NOMO-1 treated with dmso at 0.1 percent for 144 hours (cell line): Measurements from ENCODE around the gene AZU1.
"Not testable (repeated sequence)": the region's sequence is repeated elsewhere in the genome, so short reads cannot be mapped to it uniquely, and the experiment has no call there.

Experiments used
- DNase-seq: peaks from one replicate; lab custom pipeline; 2025; ENCODE audit not compliant: unreplicated experiment; lab: John Stamatoyannopoulos, UW

Gene AZU1

DNA sequence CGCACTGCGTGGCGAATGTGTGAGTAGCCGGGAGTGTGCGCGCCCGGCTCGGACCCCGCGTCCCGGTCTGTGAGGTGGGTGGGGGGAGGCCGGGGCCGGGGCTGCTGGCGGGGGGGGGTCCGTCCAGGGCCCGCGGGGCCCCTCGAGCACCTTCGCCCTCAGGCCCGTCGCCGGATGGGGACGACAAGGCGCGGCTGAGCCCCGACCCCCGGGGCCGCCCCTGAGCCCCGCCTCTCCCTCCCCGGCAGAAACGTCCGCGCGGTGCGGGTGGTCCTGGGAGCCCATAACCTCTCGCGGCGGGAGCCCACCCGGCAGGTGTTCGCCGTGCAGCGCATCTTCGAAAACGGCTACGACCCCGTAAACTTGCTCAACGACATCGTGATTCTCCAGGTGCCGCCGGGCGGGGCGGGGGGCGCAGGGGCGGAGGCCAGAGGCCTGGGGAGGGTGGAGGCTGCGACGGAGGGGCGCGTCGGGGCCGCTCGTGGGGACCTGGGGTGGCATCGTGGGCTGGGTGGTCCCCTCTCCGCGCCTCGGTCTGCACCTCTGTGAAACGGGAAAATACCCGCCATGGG is 25.5 kb downstream of the AZU1 start:
- no peak for DNase-seq

DNA sequence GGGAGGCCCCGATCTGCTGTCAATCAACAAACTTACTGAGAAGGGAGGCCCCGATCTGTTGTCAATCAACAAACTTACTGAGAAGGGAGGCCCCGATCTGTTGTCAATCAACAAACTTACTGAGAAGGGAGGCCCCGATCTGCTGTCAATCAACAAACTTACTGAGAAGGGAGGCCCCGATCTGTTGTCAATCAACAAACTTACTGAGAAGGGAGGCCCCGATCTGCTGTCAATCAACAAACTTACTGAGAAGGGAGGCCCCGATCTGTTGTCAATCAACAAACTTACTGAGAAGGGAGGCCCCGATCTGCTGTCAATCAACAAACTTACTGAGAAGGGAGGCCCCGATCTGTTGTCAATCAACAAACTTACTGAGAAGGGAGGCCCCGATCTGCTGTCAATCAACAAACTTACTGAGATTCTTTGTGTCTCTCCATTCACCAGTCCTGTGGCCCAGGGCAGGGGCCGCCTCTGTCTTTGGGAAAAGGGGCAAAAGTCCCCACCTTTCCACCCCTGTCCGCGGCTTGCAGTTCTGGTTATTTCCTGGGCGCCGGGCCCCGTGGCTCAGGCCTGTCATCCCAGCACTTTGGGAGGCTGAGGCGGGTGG is 26.1 kb downstream of the AZU1 start:
- DNase-seq, result not testable (repeated sequence)

DNA sequence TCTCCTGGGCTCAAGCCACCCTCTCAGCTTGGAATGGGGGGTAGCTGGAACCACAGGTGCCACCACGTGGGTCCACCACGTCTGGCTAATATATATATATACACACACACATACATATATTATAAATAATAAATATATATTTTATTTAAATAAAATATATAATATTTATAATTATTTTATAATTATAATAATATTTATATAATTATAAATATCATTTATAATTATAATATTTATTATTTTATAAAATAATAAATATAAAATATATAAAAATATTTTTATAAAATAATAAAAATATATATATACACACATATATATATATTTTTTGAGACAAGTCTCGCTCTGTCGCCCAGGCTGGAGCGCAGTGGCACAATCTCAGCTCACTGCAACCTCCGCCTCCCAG is 26.9 kb downstream of the AZU1 start:
- no peak for DNase-seq

DNA sequence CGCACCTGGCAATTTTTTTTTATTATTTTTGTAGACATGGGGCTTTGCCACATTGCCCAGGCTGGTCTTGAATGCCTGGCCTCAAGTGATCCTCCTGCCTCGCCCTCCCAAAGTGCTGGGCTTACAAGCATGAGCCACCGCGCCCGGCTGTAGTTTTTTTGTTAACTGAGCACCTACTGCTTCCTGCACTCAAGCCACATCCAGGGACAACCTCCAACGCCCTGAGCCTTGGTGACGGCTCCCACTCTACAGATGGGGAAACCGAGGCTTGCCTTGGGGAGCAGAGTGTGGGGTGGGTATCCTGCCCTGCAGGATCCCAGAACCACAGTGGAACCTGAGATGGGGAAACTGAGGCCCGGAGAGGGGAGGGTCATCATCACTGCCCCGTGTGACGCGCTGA is 27.5 kb downstream of the AZU1 start:
- DNase-seq, result no peak

DNA sequence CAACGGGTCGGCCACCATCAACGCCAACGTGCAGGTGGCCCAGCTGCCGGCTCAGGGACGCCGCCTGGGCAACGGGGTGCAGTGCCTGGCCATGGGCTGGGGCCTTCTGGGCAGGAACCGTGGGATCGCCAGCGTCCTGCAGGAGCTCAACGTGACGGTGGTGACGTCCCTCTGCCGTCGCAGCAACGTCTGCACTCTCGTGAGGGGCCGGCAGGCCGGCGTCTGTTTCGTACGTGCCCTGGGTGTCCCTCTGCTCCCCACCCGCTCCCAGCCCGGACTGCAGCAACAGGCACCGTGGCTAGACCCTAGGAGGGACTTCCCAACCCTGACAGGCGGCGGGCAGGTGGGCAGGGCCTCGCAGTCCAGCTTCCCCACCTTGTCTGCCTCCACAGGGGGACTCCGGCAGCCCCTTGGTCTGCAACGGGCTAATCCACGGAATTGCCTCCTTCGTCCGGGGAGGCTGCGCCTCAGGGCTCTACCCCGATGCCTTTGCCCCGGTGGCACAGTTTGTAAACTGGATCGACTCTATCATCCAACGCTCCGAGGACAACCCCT is 28.0 kb downstream of the AZU1 start:
- no peak for DNase-seq

DNA sequence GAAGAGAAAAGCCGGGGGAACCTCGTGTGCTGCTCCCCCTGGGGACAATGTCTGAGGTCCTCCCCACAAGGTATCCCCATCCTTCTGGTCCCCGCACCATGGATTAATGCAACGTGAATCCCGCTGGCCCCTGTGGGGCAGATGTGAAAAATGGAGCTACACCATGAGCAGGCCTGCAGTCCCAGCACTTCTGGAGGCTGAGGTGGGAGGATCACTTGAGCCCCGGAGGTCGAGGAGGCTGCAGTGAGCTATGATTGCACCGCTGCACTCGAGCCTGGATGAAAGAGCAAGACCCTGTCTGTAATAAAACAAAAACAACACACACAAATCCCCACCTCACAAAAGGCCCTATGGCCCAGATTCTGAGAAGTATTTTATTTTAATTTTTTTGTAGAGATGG is 30.6 kb downstream of the AZU1 start:
- DNase-seq, result no peak

DNA sequence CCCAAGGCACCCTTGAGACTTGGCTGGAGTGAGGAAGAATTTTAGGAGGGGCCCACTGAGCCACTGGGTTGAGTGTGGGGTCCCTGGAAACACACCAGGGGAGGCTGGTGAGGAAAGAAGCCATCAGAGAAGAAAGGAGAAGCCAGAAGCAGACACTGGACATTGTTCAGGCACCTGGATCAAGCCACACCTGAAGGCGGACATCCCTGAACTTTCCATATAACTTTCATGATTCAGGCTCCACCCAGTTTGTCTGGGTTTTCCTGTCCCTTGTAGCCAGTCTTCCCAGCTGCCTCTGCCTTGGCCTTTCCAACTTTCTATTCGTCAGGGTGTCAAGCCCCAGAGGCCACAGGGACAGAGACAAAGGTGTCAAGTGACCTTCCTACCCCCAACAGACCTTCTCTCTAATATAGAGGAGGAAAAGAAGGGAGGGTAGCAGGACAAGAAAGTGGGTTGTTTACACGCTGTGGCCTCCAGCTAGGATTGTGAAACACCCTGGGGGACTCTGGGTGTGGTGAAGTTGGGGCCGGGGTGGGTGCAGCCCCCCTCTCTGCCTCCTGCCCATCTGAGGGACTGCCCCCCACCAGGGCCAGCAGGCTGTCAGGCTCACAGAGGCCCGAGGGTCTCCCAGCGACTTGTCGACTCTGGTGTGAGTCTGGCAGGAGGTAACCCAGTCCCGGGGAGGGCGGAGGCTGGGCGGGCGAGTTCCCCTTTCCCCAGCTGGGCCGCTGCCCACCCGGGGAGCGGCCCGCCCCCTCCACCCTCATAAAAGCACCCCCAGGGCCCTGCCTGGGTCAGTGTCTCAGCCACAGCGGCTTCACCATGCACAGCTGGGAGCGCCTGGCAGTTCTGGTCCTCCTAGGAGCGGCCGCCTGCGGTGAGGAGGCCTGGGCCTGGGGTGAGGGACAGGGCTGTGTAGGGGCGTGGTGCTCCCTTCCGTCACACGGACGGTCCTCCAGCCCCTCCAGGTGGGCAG is 31.5 kb downstream of the AZU1 start, which contains the start of gene CFD:
CFD (plus strand) TSS at position 797 of the 976 bp plus-strand sequence; CDS start at position 823, 26 bp downstream.
- DNase-seq, result peak; percentile 62

DNA sequence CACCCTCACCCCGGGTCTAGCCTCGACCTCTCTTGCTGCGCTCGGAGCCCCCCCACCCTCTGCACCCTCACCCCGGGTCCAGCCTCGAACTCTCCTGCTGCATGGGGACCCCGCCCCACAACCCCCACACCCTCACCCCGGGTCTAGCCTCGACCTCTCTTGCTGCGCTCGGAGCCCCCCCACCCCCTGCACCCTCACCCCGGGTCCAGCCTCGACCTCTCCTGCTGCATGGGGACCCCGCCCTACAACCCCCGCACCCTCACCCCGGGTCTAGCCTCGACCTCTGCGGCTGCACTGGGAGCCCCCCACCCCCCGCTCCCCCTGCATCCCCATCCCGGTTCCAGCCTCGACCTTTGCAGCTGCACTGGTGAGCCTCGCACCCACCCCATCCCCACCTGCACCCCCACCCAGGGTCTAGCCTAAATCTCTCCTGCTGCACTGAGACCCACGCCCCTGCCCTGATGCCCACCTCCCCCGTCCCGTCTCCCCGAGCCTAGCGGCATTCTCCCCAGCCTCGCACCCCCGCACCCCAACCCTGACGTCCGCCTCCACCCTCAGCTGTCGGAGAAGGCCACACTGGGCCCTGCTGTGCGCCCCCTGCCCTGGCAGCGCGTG is 33.6 kb downstream of the AZU1 start:
- DNase-seq, result no peak

DNA sequence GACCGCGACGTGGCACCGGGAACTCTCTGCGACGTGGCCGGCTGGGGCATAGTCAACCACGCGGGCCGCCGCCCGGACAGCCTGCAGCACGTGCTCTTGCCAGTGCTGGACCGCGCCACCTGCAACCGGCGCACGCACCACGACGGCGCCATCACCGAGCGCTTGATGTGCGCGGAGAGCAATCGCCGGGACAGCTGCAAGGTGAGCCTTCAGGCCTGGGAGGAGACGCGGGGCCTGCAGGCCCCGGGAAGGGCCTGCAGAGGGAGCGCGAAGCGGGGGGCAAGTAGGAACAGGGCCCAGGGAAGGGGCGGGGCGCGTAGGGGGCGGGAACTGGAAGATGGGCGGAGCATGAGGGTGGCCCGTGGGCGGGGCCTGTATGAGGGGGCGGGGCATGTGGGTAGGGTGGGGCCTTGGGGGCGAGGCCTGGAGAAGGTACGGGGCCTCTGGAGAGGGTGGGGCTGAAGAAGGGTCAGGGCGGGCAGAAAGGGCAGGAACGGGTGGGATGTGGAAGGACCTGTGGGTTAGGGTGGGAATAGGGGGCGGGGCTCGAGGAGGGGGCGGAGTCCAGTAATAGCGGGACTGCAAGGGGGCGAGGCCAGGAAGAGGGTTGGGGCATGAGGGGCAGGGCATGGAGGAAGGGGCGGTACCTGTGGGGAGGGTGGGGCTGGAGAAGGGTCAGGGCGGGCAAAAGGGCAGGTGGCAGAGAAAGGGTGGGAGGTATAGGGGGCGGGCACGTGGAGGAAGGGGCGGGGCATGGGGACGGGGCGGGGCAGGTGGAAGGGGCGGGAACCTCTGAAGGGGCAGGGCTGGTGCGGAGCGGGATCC is 34.3 kb downstream of the AZU1 start:
- DNase-seq, result peak; percentile 42

DNA sequence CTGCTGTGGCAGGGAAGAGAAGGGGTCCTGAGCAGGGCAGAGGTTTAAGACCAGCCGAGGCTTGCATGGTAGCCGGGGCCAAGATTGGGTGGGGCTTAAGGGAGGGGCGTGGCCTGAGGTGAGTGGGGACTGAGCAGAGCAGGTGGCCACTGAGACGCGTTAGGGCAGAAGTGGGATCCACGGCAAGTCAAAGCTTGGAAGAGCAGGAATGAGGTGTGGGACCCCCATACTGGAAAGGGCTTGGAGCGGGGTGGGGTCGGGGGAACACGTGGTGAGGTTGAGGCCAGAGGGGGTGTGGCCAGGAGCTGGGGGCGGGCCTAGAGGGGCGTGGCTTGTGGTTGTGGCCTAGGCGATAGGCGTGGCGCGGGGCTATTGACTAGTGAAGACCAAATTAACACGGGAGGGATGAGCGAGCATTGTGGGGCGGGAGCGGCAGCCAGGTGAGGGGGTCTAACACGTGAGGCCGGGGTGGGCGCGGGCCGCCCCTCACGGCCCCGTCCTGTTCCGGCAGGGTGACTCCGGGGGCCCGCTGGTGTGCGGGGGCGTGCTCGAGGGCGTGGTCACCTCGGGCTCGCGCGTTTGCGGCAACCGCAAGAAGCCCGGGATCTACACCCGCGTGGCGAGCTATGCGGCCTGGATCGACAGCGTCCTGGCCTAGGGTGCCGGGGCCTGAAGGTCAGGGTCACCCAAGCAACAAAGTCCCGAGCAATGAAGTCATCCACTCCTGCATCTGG is 35.1 kb downstream of the AZU1 start:
- no peak for DNase-seq

DNA sequence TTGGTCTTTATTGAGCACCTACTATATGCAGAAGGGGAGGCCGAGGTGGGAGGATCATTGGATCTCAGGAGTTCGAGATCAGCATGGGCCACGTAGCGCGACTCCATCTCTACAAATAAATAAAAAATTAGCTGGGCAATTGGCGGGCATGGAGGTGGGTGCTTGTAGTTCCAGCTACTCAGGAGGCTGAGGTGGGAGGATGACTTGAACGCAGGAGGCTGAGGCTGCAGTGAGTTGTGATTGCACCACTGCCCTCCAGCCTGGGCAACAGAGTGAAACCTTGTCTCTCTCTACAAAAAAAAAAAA is 35.6 kb downstream of the AZU1 start:
- DNase-seq, result no peak

DNA sequence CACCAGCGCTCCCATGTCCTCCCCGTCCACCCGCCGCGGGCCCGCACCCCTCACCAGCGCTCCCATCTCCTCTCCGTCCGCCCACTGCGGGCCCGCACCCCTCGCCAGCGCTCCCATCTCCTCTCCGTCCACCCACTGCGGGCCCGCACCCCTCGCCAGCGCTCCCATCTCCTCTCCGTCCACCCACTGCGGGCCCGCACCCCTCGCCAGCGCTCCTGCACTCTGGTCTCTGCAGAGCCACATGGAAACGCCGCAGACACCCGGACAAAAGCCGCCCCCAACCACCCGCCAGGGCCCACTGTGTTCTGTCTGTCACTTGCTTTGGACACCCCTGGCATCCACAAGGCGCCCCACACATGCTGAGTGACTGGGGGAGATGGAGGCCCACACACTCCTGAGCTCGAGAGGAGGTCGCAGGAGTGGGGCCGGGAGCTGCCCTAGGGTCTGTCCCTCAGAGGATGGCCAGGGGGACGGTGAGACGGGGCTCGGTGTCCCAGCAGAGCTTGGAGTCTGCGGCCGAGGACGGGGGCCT is 39.2 kb downstream of the AZU1 start:
- DNase-seq, result no peak

DNA sequence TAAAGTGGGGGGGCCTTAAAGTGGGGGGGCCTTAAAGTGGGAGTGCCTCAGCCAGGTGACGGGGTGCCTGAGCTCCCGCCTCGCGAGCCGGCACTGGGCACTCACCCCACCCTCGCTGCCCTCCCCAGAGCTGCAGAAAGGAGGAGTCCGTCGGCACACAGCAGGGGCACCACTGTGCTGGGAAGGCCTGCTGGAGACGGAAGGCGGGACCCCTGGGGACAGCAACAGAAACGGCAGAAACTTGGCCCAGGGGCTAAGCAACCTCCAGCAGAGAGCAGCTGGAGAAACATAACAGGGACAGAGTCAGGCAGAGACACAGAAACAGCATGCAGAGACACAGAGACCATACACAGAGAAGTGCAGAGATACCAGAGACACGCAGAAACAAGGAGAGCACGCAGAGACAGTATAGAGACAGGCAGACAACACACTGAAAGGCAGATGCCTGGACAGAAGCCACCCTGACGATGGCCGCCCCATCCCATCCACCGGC is 39.7 kb downstream of the AZU1 start:
- DNase-seq, result no peak

DNA sequence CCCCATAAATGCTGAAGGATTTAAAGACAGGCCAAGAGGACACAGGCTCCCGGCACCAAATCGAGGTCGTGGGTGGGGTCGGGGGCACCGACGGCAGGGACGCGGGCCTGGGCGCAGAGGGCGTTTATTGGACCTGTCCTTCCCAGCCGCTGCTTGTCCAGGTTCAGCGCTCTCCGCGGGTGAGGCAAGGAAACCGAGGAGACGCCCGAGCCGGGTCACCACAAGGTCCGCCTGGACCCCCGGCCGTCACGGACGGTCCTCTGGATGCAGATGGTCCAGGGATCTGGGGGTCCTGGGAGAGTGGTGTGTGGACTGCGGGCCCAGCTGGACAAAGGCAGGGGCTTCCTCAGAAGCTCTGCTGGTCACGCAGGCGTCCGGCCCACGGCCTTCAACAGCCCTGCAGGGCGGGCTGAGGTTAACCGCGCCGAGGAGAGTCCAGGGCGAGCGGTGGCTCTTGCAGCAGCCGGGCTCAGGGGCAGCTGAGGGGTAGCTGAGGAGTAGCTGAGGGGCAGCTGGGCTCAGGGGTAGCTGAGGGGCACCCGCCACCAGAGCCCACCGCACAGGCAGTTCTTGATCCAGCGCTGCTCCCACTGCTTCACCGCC is 40.3 kb downstream of the AZU1 start:
- DNase-seq, result no peak

DNA sequence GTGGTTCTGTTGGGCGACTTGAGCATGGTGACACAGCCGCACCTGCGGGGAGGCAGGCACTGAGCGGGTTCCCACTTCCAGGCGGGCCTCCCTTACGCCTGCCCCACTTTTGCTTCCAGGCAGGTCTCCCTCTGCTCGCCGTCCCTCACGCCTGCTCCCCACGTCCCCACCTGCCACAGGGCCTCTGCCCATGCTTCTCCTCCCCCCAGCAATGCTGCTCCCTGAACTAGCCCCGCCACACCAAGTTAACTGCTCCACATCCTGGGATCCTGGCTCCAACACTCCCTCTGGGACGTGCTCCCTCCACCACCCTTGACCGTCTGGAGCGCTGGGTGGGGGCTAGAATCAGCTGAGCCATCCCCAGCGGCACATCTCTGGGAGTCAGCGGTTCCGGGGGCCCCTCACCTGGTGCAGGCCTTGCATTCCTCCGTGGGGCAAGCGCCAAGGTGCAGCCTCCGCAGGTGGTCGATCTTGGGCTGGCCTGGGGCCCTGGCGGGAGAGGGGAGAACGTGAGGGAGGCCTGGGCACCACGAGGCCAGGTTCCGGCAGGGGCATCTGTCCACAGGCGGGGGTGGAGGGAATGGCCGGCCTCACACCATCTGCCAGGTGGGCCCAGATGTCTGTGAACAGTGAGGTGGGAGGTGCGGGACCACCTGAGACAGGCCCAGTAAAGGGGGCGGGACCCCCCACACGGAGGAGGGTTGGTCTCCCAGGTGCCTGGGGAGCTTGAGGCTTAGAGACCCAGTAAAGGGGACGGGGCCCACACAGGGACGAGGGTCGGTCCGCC is 41.0 kb downstream of the AZU1 start:
- no peak for DNase-seq

DNA sequence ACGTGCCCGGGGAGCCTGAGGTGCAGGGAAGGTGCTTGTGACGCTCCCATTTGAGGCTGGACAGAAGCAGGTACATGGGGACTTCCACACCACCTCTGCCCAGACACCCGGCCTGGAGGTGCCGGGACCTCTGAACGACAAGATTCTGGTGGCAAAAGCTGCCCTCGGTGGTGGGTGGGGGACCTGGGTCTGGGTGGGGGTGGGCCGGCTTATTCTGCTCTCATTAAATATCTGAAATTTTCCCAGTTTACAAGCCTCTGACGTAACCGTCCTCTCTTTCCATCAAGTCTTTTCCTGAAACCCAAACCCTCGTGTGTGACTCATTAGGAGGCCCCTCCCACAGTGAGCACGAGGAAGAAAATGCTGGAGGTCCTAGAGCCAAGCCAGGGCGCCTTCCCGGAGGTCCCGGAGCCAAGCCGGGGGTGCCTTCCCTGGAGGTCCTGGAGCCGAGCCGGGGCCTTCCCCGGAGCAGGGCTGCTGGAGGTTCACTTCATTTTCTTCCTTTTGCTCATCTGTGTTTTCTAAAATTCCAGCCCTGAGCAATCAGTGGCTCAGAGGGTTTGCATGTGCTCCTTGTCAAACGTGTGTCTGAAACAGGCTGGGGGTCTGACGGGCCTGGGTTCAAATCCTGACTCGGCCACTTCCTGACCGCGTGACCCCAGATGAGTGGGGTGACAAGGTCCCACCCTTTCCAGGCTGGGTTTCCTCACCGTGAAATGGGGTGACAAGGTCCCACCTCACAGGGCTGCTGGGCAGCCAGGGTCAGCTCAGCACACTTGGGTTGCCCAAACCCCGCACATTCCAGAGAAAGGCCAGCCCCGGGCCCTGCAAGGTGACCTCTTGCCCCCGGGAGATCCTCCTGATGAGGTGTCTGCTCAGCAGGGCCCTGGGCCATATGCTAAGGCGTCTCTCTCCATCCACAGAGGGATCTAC is 41.9 kb downstream of the AZU1 start:
- DNase-seq, result no peak

DNA sequence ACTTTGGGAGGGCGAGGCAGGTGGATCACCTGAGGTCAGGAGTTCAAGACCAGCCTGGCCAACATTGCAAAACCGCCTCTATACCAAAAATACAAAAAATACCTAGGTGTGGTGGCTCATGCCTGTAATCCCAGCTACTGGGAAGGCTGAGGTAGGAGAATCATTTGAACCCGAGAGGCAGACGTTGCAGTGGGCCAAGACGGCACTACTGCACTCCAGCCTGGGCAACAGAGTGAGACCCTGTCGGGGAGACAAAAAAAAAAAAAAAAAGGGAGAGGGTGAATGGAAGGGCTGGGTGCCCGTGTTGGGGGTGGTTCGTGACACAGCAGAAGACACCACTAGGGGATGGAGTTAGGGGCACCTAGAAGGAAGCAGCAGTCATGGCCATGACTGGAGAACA is 42.7 kb downstream of the AZU1 start:
- DNase-seq, result no peak
